Stimulated activated CD8-positive, alpha-beta memory T cell treated with anti-CD3 and anti-CD28 coated beads, Interleukin-15, amount 100 ng/mL, for 48 hours (primary cell): Measurements from ENCODE around the gene CCDC171.
"Not testable (repeated sequence)": the region's sequence is repeated elsewhere in the genome, so short reads cannot be mapped to it uniquely, and the experiment has no call there.

Experiments
- DNase-seq, 2 donors: peaks; one replicate each; pipeline ENCODE4 v3.0.0-alpha.2; 2020; ENCODE audit warnings: low read depth in 2 of 2

CCDC171 gene

DNA sequence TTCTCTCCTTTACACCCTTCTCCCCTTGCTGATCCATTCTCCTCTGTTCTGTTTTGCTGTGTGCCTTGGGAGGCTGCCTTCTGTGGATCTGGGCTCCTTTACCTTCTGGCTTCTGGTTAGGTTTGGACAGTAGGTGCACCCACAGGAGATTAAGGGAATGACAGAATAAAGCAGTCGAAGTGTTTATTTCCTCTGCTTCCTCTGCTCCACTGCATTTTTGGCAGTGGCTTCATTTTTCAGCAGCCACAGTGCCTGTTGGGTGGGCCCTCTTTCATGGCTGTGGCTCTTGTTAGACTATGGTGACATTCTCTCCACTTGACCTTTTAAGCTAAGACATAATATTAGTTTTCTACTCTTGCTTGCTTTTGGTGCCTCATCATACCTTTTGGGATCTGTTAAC is 144.1 kb downstream of the CCDC171 start:
- no peak for DNase-seq

DNA sequence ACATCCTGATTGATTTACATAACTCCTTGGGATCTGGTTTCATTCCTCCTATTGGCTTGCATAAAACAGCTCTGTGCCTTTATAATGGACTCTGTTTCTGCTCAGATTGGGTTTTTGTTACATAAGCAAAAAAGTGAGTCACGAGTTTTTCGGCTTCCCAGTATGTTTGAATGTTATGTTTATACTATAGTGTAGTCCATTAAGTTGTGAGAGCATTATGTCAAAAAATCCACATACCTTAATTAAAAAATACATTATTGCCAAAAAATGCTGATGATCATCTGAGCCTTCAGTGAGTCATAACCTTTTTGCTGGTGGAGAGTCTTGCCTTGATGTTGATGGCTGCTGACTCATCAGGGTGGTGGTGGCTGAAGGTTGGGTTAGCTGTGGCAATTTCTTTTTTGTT is 144.6 kb downstream of the CCDC171 start:
- DNase-seq, result no peak

DNA sequence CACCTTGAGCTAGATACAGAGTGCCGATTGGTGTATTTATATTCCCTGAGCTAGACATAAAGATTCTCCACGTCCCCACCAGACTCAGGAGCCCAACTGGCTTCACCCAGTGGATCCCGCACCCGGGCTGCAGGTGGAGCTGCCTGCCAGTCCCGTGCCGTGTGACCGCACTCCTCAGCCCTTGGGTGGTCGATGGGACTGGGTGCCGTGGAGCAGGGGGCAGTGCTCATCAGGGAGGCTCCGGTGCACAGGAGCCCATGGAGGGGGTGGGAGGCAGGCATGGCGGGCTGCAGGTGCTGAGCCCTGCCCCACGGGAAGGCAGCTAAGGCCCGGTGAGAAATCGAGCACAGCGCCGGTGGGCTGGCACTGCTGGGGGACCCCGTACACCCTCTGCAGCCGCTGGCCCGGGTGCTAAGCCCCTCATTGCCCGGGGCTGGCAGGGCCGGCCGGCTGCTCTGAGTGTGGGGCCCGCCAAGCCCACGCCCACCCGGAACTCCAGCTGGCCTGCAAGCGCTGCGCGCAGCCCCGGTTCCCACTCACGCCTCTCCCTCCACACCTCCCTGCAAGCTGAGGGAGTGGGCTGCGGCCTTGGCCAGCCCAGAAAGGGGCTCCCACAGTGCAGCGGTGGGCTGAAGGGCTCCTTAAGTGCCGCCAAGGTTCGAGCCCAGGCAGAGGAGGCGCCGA is 147.2 kb downstream of the CCDC171 start:
- DNase-seq, result not testable (repeated sequence)

DNA sequence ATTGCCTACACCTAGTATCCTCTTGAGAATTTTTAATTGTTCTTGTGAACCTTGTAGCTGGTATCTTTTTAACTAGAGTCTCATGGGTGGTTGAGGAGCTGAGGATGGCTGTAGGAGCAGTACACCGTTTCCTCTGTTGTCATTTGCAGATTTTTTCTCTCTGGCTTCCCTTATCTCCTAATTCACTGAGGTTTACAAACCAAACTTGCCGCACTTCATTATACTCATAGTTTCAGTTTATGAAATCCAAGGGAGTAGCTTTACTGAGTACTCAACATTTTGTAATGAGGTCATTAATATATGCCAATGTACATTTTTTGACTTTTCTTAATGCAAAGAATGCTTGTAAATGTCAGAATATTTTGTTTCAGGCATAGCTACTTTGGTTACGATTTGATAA is 154.2 kb downstream of the CCDC171 start:
- DNase-seq, result no peak

DNA sequence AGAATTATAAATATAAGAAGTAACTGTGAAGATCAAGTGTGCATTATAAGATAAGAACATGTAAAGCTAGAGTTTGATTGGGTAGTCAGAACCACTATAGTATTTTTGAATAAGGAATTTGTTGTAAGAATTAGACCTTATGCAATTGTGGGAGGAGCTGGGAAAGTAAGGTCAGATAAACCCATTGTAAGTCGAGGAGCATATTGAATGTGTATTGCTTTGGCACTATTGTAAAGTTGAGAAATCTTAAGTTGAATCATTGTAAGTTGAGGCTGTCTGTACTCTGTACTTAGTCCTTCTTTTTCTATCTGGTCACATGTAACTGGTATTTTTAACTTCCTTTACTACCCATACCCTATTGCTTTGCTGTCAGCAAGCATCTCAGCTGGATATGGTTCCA is 158.7 kb downstream of the CCDC171 start:
- no peak for DNase-seq

DNA sequence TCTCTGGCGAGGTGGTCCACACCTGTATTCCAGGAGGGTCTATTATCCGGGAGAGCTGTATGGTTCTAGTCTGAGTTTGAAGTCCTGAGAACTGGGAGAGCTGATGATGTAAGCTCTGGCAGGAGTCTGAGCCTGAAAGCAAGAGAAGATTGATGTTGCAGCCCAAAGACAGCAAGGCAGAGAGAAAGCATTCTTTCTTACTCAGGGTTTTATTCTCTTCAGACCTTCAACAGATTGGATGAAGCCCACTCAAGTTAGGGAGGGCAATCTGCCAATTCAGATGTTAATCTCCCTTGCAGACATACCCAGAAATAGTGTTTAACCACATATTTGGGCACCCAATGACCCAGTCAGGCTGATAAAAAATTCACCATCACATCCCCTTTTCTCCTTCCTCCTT is 159.1 kb downstream of the CCDC171 start:
- no peak for DNase-seq

DNA sequence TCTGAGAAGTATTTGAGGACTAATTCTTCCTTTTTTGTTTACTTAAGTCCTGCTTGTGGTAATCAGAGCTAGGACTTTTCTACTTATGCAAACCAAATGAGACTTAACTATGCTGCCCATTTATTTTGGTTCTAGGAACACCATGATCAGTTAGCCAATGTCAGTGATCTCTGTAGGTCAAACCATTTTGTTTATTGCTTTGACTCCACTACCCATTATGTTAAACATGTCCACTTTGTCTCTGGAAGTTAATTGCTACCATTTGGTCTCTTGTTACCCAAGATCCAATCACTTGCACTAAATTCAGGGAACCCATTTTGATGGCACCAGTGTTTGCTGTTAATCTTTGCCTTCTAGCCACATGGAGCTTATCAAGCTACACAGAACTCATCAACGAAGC is 161.9 kb downstream of the CCDC171 start:
- DNase-seq, result no peak

DNA sequence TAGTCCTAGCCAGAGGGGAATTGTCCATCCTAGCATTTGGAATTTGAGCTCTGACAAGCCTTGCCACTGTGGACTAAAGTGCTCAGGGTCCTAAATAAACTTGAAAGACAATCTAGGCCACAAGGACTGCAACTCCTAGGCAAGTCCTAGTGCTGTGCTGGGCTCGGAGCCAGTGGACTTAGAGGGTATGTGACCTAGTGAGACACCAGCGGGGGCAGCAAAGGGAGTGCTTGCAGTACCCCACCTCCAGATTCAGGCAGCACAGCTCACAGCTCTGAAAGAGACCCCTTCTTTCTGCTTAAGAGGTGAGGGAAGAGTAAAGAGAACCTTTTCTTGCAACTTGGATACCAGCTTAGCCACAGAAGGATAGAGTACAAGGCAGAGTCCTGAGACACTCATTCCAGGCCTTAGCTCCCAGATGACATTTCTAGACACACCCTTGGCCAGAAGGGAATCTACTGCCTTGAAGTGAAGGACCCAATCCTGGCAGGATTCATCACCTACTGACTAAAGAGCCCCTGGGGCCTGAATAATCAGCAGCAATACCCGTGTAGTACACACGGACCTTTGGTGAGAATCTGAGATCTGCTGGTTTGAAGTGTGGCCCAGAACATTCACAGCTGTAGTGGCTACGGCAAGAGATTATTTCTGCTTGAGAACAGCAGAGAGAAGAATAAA is 164.6 kb downstream of the CCDC171 start:
- no peak for DNase-seq

DNA sequence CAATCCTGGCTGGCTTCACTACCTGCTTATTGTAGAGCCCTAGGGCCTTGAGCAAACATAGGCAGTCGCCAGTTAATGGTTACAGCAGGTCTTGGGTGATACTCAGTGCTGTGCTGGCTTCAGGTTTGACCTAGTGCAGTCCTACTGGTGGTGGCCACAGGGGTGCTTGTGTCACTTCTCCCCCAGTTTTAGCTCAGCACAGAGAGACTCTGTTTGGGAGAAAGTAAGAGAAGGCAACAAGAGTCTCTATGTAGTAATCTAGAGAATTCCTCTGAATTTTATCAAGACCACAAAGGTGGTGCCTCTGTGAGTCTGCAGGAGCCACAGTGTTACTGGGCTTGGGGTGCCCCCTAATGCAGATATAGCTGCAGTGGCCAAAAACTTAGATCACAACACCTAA is 165.6 kb downstream of the CCDC171 start:
- no peak for DNase-seq

DNA sequence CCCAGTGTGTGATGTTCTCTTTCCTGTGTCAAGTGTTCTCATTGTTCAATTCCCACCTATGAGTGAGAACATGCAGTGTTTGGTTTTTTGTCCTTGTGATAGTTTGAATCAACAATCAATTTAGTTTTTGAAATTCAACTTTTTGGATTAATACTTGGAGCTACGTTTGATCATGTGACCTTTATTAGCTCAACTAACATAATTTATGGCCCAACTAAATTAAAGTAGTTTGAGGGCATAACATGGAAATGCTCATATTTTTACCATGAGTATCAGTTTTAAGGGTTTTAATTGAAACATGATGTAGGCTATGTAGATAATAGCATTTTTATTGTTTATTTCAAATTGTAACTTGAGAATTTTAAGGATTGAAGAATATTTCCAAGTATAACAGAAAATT is 168.0 kb downstream of the CCDC171 start:
- no peak for DNase-seq

DNA sequence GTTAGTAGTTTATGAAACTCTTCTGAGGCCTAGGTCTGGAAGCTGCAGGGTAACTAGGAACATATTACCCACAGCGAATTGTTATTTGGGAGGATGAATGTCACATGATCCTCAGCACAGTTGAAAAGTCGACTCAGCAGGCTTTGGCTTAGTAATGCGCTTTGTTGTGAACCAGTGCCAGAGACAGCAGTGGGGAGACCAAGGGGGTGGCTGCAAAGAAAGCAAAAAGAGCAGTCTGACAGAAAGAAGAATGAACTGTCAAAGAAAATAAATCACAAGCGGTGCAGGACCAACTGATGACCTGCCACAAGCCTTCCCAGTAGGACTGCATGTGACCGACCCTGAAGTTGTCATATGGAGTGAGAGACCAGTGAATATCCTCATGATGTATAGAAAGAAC is 170.0 kb downstream of the CCDC171 start:
- DNase-seq, result no peak

DNA sequence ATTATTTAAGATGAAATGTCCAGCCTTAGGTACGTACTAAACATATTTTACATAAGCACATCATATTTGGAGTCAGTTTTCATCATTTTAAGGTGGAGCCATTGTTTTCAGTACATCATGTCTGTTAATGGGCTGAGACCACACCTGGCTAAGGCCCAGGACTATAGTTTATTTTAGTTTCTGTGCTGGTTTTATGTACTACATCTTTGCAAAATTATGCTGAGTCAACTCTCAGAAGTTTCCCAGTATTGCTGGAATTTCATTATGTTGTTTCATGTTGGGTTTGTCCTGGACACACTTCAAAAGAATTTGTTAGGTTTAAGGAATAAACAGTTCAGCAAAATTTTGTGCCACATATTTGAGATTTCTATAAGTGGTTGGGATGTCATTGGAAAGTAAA is 171.2 kb downstream of the CCDC171 start:
- DNase-seq, result no peak

DNA sequence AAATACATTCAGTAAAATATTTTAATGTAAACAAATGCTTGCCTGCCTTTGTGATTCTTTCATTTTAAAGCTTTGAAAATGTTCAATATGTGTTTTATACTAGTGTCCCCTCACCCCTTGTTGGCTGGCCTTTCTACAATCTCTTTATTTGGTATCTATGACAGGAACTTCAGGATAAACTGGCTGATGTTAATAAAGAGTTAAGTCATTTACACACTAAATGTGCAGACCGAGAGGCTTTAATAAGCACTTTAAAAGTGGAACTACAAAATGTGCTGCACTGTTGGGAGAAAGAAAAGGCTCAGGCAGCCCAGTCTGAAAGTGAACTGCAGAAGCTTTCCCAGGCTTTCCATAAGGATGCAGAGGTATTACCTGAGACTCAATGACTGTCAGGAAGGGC is 171.8 kb downstream of the CCDC171 start:
- no peak for DNase-seq

DNA sequence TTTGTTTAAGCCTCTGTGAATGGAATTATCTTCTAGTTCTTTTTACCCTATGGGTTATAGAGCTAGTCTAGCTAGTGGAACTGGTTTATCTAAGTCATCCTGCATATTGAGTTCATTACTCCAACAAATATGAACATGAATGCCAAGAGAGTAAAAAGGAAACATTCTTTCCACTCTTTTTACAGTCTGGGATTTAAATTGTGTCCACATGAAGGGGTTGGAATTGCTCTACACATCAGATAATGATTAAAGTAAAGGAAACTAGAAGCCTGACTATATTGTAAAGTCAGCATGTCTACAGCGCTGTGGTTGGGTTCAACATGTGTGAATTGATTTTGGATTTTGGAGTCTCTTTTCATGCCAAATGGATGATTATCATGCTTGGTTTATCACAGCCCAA is 173.1 kb downstream of the CCDC171 start:
- no peak for DNase-seq

DNA sequence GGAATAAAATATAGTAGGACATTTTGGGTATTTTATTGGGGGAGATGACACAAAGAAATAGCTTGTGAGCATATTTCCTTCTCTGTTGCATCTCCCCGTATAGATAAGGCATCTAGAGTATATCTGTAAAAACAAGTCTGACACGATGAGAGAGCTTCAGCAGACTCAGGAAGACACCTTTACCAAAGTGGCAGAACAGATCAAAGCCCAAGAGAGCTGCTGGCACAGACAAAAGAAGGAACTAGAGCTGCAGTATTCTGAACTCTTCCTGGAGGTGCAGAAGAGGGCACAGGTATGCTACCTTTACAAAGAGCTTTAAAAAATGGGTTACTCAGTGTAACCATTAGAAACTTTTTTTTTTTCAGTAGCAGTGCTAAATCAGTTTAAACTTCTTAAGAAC is 176.7 kb downstream of the CCDC171 start:
- DNase-seq, result no peak

DNA sequence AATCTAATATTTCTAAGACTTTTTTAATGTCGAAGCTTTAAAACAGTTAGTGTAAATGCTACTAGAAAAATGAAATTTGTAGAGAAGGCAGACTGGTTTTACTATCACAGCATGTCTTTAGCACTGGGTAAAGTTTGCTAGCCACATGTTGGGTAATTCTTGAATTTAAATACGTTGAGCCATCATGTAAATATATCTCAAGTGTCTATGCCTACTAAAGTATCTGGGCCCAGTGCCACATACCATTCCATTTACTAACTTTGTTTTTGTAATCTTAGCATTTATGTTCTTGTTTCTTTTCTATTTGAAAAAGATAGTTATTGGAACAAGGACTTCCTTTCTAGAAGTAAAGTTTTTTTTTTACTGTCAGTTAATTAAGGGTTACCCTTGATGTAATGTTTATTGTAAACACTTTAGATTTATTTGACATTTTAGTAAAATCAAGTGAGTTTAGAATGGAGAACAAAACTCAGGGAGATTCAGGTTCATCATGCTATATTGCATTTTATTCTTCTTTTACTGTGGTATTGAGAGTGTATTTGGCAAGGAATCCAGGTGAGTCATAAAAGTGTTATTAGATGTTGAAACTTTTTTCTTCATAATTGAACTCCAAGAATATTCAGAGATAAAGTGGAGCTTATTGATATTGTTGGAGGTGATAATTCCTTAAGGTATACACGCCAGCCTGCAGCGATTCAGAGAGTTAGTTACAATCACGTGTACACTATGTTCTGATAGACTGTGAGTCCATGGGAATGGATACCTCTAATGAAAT is 182.4 kb downstream of the CCDC171 start:
- no peak for DNase-seq

DNA sequence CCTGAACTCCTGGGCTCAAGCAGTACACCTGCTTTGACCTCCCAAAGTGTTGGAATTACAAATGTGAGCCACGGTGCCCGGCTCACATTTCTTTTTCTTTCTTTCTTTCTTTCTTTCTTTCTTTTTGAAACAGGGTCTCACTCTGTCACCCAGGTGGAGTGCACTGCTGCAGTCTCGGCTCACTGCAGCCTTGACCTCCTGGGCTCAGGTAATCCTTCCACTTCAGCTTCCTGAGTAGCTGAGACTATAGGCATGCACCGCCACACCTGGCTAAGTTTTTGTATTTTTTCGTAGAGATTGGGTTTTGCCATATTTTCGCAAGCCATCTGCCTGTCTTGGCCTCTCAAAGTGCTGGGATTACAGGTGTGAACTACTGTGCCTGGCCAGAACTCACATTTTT is 183.7 kb downstream of the CCDC171 start:
- DNase-seq, result no peak

DNA sequence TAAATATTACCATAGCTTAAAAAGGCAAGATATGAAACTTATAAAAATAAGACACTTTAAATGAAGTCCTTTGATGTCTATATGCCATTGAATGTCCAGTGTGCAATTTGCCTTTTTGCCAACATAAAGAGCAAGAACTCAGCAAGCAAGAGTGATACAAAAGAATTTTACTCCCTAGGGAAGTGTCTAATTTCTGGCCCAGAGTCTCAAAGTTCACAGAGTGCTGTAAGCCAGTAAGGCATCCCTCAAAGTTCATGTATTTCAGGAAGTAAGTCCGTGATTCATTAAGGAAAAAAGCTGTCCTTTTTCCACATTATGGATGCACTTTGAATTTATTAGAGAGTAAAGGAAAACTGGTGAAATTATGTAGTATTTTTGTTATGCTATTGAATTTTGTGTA is 185.2 kb downstream of the CCDC171 start:
- no peak for DNase-seq

DNA sequence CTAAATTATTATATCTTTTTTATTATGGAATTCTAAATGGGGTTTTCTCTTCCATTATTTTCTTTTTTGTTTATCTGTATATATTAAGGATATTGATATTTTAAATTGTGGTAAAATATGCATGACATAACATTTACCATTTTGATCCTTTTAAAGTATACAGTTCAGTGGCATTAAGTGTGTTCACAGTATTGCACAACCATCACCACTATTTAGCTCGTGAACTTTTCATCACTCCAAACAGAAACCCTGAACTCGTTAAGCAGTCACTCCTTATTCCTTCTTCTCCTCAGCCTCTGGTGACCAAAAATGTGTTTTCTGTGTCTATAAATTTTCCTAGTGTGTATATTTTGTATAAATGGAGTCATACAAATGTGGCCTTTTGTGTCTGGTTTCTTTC is 188.2 kb downstream of the CCDC171 start:
- no peak for DNase-seq

DNA sequence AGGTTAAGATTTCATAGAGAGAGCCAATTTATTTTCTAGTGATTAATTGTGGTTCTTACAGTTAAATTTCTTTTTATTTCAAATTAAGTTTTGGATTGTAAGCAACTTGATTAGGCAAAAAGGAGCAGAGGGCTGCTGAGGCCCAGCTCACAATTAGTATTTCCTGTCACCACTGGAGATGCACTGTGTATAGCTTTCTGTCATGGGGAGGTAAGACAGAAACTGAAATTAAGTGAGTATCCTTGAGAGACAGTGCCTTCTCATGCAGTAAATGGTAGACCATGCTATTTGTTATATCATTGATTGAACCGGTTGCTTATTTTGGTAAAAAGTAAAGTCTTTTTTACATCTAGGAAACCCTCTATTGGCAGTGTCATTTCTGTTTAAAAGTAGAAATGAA is 190.7 kb downstream of the CCDC171 start:
- no peak for DNase-seq

DNA sequence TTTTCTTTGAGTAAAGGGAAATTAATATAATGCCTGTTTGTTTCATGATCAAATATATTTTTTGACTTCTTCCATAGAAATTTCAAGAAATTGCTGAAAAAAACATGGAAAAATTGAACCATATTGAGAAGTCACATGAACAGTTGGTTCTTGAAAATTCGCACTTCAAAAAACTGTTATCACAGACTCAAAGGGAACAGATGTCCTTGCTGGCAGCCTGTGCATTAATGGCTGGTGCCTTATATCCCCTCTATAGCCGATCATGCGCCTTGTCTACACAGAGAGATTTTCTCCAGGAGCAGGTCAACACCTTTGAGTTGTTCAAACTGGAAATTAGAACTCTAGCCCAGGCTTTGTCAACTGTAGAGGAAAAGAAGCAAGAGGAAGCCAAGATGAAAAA is 191.4 kb downstream of the CCDC171 start:
- DNase-seq, result no peak

DNA sequence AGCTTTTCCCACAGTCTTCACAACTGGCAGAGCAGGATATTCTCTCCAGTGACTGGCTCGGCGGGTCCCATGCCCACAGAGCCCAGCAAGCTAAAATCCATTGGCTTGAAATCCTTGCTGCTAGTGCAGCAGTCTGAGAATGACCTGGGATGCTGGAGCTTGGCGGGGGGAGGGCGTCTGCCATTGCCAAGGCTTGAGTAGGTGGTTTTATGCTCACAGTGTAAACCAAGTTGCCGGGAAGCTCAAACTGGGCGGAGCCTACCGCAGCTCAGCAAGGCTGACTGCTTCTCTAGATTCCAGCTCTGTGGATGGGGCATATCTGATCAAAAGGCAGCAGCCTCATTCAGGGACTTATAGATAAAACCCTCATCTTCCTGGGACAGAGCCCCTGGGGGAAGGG is 194.1 kb downstream of the CCDC171 start:
- DNase-seq, result no peak

DNA sequence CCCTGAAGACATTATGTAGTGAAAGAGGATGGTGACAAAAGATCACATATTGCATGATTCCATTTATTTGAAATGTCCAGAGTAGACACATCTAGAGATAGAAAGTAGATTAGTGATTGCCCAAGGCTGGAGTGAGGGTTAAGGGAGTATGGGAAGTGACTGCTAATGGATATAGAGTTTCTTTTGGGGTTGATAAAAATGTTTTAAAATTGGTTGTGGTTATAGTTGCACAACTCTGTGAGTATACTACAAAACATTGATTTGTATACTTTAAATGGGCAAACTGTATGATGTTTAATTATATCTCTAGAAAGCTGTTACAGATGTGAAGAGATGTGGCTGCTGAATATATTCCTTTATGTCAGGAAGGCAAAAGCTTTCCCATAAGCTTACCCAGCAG is 202.8 kb downstream of the CCDC171 start:
- DNase-seq, result no peak
